A549 (cell line): Measurements from ENCODE around the gene SAMD10. TPM values are rescaled to one million over a fixed set of nuclear protein-coding genes. Genes with fewer than 3 reads are reported as not detected.

Experiments used
- ATAC-seq, 2 experiments: fragments of 200-7000 bp in 1 of 2; fragments of >200 bp in 1 of 2; cut with Nextera tagmentation in 1 of 2; cut with Tn5 transposase in 1 of 2; 3 replicates each; pipeline versions ENCODE4 v1.8.0 to v1.9.1; 2018 to 2020; ENCODE audit warnings: mild to moderate bottlenecking in 1 of 2, moderate library complexity in 1 of 2
- CTCF ChIA-PET: fragments of 300-600 bp; sonication (Branson Sonifier 250); formaldehyde crosslinking; extraction: SDS; loops from one replicate; lab custom pipeline; 2021; ENCODE audit warnings: antibody characterized with exemption, inconsistent platforms; lab: Yijun Ruan, JAX
- POLR2A ChIA-PET: fragments of 350-600 bp; formaldehyde crosslinking; extraction: SDS; loops from one replicate; lab custom pipeline; 2021; ENCODE audit warnings: antibody characterized with exemption, inconsistent platforms; lab: Yijun Ruan, JAX
- DNase-seq, 2 experiments: peaks; one replicate each; pipeline versions ENCODE4 v3.0.0 to v3.0.0-alpha.2; 2011 to 2016; ENCODE audit warnings: low read depth in 1 of 2, low spot score in 1 of 2
- FAIRE-seq: peaks from 2 replicates; lab custom pipeline; 2011; peaks lifted over from hg19 to GRCh38; lab: Jason Lieb, UNC
- H3K27ac ChIP-seq, 2 experiments: fragments of >200 bp; sonication (Bioruptor Twin); formaldehyde crosslinking; 3 replicates each; pipeline ENCODE4 v1.5.1; 2016 to 2017
- H3K4me1 ChIP-seq: fragments of >200 bp; sonication (Bioruptor Twin); formaldehyde crosslinking; 3 replicates; pipeline ENCODE4 v1.6.1; 2016
- H3K4me2 ChIP-seq: fragments of >200 bp; sonication (Bioruptor Twin); formaldehyde crosslinking; 3 replicates; pipeline ENCODE4 v1.6.1; 2016
- H3K4me3 ChIP-seq: fragments of >200 bp; sonication (Bioruptor Twin); formaldehyde crosslinking; 3 replicates; pipeline ENCODE4 v1.5.1; 2016
- H3K9me3 ChIP-seq: fragments of >200 bp; sonication (Bioruptor Twin); formaldehyde crosslinking; 3 replicates; pipeline ENCODE4 v1.6.1; 2016
- BHLHE40 ChIP-seq: IDR thresholded peaks from 2 replicates; pipeline ENCODE4 v1.6.1; 2012; ENCODE audit warnings: low read depth, low read length, inconsistent platforms
- CBX8 ChIP-seq: fragments of 200-600 bp; sonication (generic); IDR thresholded peaks from 2 replicates; pipeline ENCODE4 v1.6.1; 2016
- CHD2 ChIP-seq: fragments of 150-350 bp; IDR thresholded peaks from 2 replicates; pipeline ENCODE4 v1.6.1; 2014; ENCODE audit warnings: low read length; ENCODE audit not compliant: partially characterized antibody
- CHD4 ChIP-seq: fragments of 200-600 bp; sonication (generic); IDR thresholded peaks from 2 replicates; pipeline ENCODE4 v1.6.1; 2016; ENCODE audit warnings: antibody characterized with exemption, mild to moderate bottlenecking, borderline replicate concordance
- CTCF ChIP-seq: fragments of >200 bp; sonication (Bioruptor Twin); formaldehyde crosslinking; IDR thresholded peaks from 3 replicates; pipeline ENCODE4 v1.5.1; 2016
- E2F6 ChIP-seq: IDR thresholded peaks from 2 replicates; pipeline ENCODE4 v1.6.1; 2012; ENCODE audit warnings: low read depth, borderline replicate concordance
- EHF ChIP-seq: fragments of 250-450 bp; sonication (Bioruptor Pico); IDR thresholded peaks from 2 replicates; pipeline ENCODE4 v1.5.0; 2020; ENCODE audit warnings: mild to moderate bottlenecking
- ELK1 ChIP-seq: fragments of 150-350 bp; IDR thresholded peaks from 2 replicates; pipeline ENCODE4 v1.6.1; 2014; ENCODE audit warnings: low read depth, mild to moderate bottlenecking, low read length
- ESRRA ChIP-seq: fragments of 150-350 bp; IDR thresholded peaks from 2 replicates; pipeline ENCODE4 v1.6.1; 2014; ENCODE audit warnings: mild to moderate bottlenecking, low read length, borderline replicate concordance
- FOSB ChIP-seq: fragments of 250-450 bp; sonication (Bioruptor Pico); IDR thresholded peaks from 2 replicates; pipeline ENCODE4 v1.5.0; 2020; ENCODE audit warnings: mild to moderate bottlenecking, moderate library complexity
- FOXS1 ChIP-seq: fragments of 250-450 bp; sonication (Bioruptor Pico); IDR thresholded peaks from 2 replicates; pipeline ENCODE4 v1.5.0; 2020; ENCODE audit warnings: mild to moderate bottlenecking, moderate library complexity
- HDAC2 ChIP-seq: fragments of 200-600 bp; sonication (generic); IDR thresholded peaks from 2 replicates; pipeline ENCODE4 v1.6.1; 2016
- HES2 ChIP-seq: fragments of >200 bp; sonication (Bioruptor Twin); formaldehyde crosslinking; IDR thresholded peaks from 2 replicates; pipeline ENCODE4 v1.6.1; 2016
- HEYL ChIP-seq: fragments of 250-450 bp; sonication (Bioruptor Pico); IDR thresholded peaks from 2 replicates; pipeline ENCODE4 v1.8.0; 2021; ENCODE audit warnings: mild to moderate bottlenecking, moderate library complexity
- HOXA7 ChIP-seq: fragments of 250-450 bp; sonication (Bioruptor Pico); IDR thresholded peaks from 2 replicates; pipeline ENCODE4 v1.5.0; 2020; ENCODE audit warnings: mild to moderate bottlenecking, moderate library complexity
- HOXB13 ChIP-seq: fragments of 250-450 bp; sonication (Bioruptor Pico); IDR thresholded peaks from 2 replicates; pipeline ENCODE4 v1.5.0; 2020; ENCODE audit warnings: low read depth, mild to moderate bottlenecking, moderate library complexity
- JUN ChIP-seq, 2 experiments: fragments of >200 bp; sonication (Bioruptor Twin); formaldehyde crosslinking; IDR thresholded peaks; 2 replicates in 1 of 2; 3 replicates in 1 of 2; pipeline ENCODE4 v1.6.1; 2016 to 2017
- KDM1A ChIP-seq: fragments of 200-600 bp; sonication (generic); IDR thresholded peaks from 2 replicates; pipeline ENCODE4 v1.6.1; 2016; ENCODE audit warnings: low read depth, mild to moderate bottlenecking
- KDM5A ChIP-seq: fragments of 200-600 bp; sonication (generic); IDR thresholded peaks from 2 replicates; pipeline ENCODE4 v1.6.1; 2016; ENCODE audit warnings: antibody characterized with exemption, mild to moderate bottlenecking
- MAFK ChIP-seq: fragments of 450-650 bp; IDR thresholded peaks from 2 replicates; pipeline ENCODE4 v1.6.1; 2014; ENCODE audit not compliant: partially characterized antibody
- NFE2L2 ChIP-seq: fragments of 150-350 bp; conservative IDR thresholded peaks from 2 replicates; pipeline ENCODE4 v1.6.1; 2014; ENCODE audit warnings: low read length
- NR3C1 ChIP-seq: fragments of >200 bp; sonication (Bioruptor Twin); formaldehyde crosslinking; IDR thresholded peaks from 3 replicates; pipeline ENCODE4 v1.6.1; 2017
- PHF8 ChIP-seq: fragments of 200-600 bp; sonication (generic); IDR thresholded peaks from 2 replicates; pipeline ENCODE4 v1.6.1; 2016; ENCODE audit warnings: low read depth, mild to moderate bottlenecking, antibody characterized with exemption, moderate library complexity, borderline replicate concordance
- RCOR1 ChIP-seq: fragments of 150-350 bp; IDR thresholded peaks from 2 replicates; pipeline ENCODE4 v1.6.1; 2014; ENCODE audit warnings: antibody characterized with exemption, low read length, low read depth
- SREBF2 ChIP-seq: fragments of 450-650 bp; IDR thresholded peaks from 2 replicates; pipeline ENCODE4 v1.6.1; 2014; ENCODE audit warnings: mild to moderate bottlenecking, moderate library complexity
- ZC3H11A ChIP-seq: fragments of 450-650 bp; IDR thresholded peaks from 2 replicates; pipeline ENCODE4 v1.6.1; 2014; ENCODE audit warnings: antibody characterized with exemption, mild to moderate bottlenecking
- ZNF302 ChIP-seq: fragments of 250-450 bp; sonication (Bioruptor Pico); IDR thresholded peaks from 2 replicates; pipeline ENCODE4 v1.9.0; 2021; ENCODE audit warnings: inconsistent platforms, mild to moderate bottlenecking, moderate library complexity
- WGBS: methylation state at CpG from one replicate; pipeline ENCODE4 v1.1.6; 2017; ENCODE audit errors: missing lambda C conversion rate; 5-methylcytosine and 5-hydroxymethylcytosine counted together
- polyA plus RNA-seq, 4 experiments: library from polyadenylated mRNA; depleted of rRNA in 3 of 4; stranded (reverse); fragments of >200 nt; fragmentation: RNase III in 1 of 4; extraction: RNeasy Plus Mini Kit Qiagen cat#74134 plus additional on column Dnase treatment in 1 of 4; gene quantifications; 2 replicates in 3 of 4; 3 replicates in 1 of 4; pipeline ENCODE4 v1.2.3, GENCODE V29; 2011 to 2017

SAMD10 gene
- polyA plus RNA-seq, 2 of the 4 experiments (the other 2 are of a cell fraction): not detected

- FAIRE-seq: no peak
- H3K4me3 ChIP-seq: no peak overlapping the region
- no peak for DNase-seq
- H3K4me1 ChIP-seq: no peaks in the 10 kb centered on the region
- no peak overlapping the region for H3K4me2 ChIP-seq
- no peak for ATAC-seq
- ChIA-PET CTCF (interaction anchor here (1.1 to 2.6 kb wide), 3 partner anchors 21 to 56 kb away, joined by 3 to 14 read pairs (median 10); partner anchors contain the start of gene PRPF6), POLR2A (interaction anchor here (0.6 to 1.5 kb wide), 2 partner anchors 17 to 21 kb away, joined by 3 to 4 read pairs; partner anchors contain the start of gene PRPF6)
- TF ChIP-seq HOXB13 (no peak), CHD4 (no peak), PHF8 (no peak)
- TF ChIP-seq, all 56 proteins: peak for 0
- no peak overlapping the region for H3K27ac ChIP-seq
- whole genome bisulfite sequencing: 94% methylated on average over 11 of the region's 11 CpGs
- no peaks in the 10 kb centered on the region for H3K9me3 ChIP-seq
Measured at GRCh38 chr20:64001607-64002011, 22.2 kb upstream of the SAMD10 start.

GRCh38 chr20:64000906-64001305, 21.5 kb upstream of the SAMD10 start:
- Histone ChIP-seq H3K4me2 (no peak overlapping the region), H3K27ac (no peak overlapping the region), H3K4me1 (no peaks in the 10 kb centered on the region), H3K9me3 (no peaks in the 10 kb centered on the region), H3K4me3 (no peak overlapping the region)
- POLR2A ChIA-PET: interaction anchor here (1.5 kb wide), 1 partner anchor 20 kb away, joined by 4 read pairs; the partner anchor contains the start of gene PRPF6
- DNase-seq: no peak
- 95% methylated on average over 12 of the region's 12 CpGs for WGBS
- TF ChIP-seq ELK1 (no peak), FOXS1 (CRISPR knock-in tag) (no peak), ESRRA (no peak), HEYL (CRISPR knock-in tag) (no peak), ZC3H11A (no peak), CBX8 (no peak), RCOR1 (no peak), JUN (IDR thresholded peaks at IDR 0.05) (no peak), FOSB (CRISPR knock-in tag) (no peak), NFE2L2 (no peak), E2F6 (no peak), NR3C1 (no peak), HES2 (no peak), HOXA7 (CRISPR knock-in tag) (no peak), MAFK (no peak), CHD2 (no peak), HDAC2 (no peak), CTCF (no peak)
- CTCF ChIA-PET: interaction anchor here (1.0 to 2.6 kb wide), 4 partner anchors 14 to 57 kb away, joined by 3 to 14 read pairs (median 4); partner anchors contain the start of gene PRPF6
- FAIRE-seq: no peak
- peak in 1 of 2 experiments; percentile 25; a peak in 1 of 6 replicates for ATAC-seq

GRCh38 chr20:63982937-63983336, 3.5 kb upstream of the SAMD10 start:
- CTCF ChIA-PET: interaction anchor here (0.7 to 3.2 kb wide), 5 partner anchors 9 to 87 kb away, joined by 3 to 20 read pairs (median 6); no protein-coding TSS in a partner anchor
- H3K27ac ChIP-seq: no peak overlapping the region
- FAIRE-seq: no peak
- peak overlapping the region; percentile 87; the same call in 1 of the 3 replicates for H3K4me2 ChIP-seq
- no peak overlapping the region for H3K4me3 ChIP-seq
- ATAC-seq: no peak
- H3K4me1 ChIP-seq: peaks cover 24% of the 10 kb centered on the region
- H3K9me3 ChIP-seq: no peaks in the 10 kb centered on the region
- POLR2A ChIA-PET: interaction anchor here (0.6 to 1.6 kb wide), 2 partner anchors 55 to 118 kb away, joined by 3 to 5 read pairs; partner anchors contain the start of gene TPD52L2
- no peak for DNase-seq
- WGBS: 94% methylated on average over 14 of the region's 14 CpGs
- TF ChIP-seq ZNF302 (CRISPR knock-in tag) (no peak), E2F6 (no peak), HES2 (no peak), KDM1A (no peak), HDAC2 (no peak), JUN (IDR thresholded peaks at IDR 0.05) (no peak), FOSB (CRISPR knock-in tag) (no peak), EHF (CRISPR knock-in tag) (no peak), BHLHE40 (no peak), KDM5A (no peak), ZC3H11A (no peak), NFE2L2 (no peak), SREBF2 (no peak), CTCF (no peak)
